ENCODE measurements around the gene SNN.
A peak's percentile ranks its signal among the peaks of the same experiment; 100 is the strongest.

The SNN gene

GRCh38 chr16:11674818-11675560 is 6.7 kb downstream of the SNN start:
- FAIRE-seq = no peak
- no peak for TF ChIP-seq POLR2A (IDR thresholded peaks at IDR 0.05; ENCODE audit: low read depth, low read length)
- DNase-seq (ENCODE audit: insufficient read length, low spot score) = no peak

GRCh38 chr16:11675561-11676511 is 7.6 kb downstream of the SNN start:
- TF ChIP-seq POLR2A (IDR thresholded peaks at IDR 0.05; ENCODE audit: low read depth, low read length) = no peak
- FAIRE-seq (no peak), DNase-seq (ENCODE audit: insufficient read length, low spot score) (no peak)

- no peak for DNase-seq (ENCODE audit: insufficient read length, low spot score)
- FAIRE-seq = no peak
- TF ChIP-seq POLR2A (IDR thresholded peaks at IDR 0.05; ENCODE audit: low read depth, low read length) = no peak
Observed at GRCh38 chr16:11676799-11677198, 8.5 kb downstream of the SNN start.

- DNase-seq (ENCODE audit: insufficient read length, low spot score) (no peak), FAIRE-seq (no peak)
- no peak for TF ChIP-seq POLR2A (IDR thresholded peaks at IDR 0.05; ENCODE audit: low read depth, low read length)
Observed at GRCh38 chr16:11677451-11677951, 9.2 kb downstream of the SNN start.

DNA sequence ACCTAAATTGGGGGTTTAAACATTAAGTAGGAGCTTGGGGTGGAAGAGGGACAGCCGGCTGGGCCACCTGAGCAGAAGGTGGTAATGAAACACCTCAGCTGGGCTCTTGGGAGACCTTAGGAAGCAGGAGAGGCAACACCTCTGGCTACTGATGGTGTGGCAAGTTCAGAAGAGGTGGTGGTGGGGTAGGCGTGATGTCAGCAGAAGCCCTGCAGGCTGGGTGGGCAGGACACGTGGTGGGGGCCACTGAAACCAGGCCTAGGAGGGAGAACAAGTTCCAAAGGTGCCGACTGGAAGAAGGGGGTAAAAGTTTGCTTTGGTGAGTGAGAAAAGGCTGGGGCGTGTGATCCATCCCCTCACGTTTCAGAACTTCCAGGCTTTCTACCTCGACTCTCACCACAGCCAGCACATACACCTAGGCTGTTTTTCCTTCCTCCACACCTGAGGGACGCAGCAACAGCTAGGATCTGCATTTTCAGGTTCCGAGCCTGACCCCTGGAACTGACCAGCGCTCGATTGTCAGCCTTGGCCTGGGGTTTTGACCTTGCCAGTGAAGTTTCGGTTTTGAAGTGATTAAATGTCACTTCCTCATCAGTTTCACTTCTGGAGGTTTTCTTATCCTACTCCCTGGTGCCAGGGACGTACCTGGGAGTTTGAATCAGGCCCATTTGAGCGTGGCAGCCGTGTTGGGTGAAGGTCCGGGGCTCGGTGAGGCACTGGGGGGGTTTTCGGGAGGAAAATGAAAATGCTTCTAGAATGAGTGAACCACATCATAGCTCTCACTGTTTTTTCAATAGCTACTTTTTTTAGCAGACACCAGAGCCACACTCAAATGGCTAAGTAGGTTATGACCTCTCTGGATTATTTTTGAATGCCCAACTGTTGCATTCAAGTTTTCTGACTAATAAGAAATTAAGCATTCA is 10.0 kb downstream of the SNN start:
- no peak for TF ChIP-seq POLR2A (IDR thresholded peaks at IDR 0.05; ENCODE audit: low read depth, low read length)
- FAIRE-seq = no peak
- DNase-seq (ENCODE audit: insufficient read length, low spot score) = no peak

- FAIRE-seq (no peak), DNase-seq (ENCODE audit: insufficient read length, low spot score) (no peak)
- no peak for TF ChIP-seq POLR2A (IDR thresholded peaks at IDR 0.05; ENCODE audit: low read depth, low read length)
Observed at GRCh38 chr16:11679250-11679649, 11.0 kb downstream of the SNN start.

DNA sequence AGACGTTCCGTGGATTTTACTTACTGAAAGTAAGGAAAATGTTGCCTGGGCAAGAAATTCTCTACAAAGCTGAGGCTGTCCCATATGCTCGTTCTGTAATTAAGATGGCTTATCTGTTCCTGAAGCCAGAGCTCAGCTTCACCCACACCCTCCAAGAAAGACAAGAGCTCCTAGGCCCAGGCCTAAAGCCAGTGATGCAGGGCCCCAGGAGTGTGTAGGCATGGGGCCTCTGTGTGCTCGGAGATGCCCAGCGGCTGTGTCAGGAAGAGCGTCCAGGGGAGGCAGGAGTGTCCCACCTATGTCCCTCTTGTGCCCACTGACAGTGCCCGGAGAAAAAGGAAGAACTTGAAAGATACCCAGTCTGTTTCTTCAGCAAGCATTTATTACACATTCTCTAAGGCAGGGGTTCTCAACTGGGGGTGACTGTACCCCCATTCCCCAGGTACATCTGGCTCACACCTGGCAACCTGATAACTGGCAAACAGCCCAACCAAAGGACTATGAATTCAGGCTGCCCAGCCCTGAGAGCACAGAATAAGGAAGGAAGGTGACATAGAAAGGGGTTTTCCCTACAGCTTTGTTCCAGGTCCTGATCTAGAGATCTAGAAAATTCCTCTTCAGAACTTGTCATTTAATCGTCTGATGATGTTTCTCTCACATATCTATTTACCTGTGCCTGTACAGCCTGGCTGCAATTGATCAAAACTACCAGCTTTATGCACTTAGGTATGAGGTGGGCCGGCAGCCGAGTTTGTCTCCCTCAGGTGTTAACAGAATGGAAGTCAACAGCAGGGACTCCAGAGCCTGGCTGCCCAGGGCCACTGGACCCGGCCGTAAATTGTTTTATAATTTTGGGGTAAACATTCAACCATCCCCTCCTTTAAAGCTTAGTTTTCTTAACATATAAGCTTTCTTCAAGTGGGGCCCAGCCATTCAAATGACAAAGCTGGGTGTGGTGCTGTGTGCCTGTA is 12.0 kb downstream of the SNN start:
- FAIRE-seq (no peak), DNase-seq (ENCODE audit: insufficient read length, low spot score) (no peak)
- no peak for TF ChIP-seq POLR2A (IDR thresholded peaks at IDR 0.05; ENCODE audit: low read depth, low read length)

DNA sequence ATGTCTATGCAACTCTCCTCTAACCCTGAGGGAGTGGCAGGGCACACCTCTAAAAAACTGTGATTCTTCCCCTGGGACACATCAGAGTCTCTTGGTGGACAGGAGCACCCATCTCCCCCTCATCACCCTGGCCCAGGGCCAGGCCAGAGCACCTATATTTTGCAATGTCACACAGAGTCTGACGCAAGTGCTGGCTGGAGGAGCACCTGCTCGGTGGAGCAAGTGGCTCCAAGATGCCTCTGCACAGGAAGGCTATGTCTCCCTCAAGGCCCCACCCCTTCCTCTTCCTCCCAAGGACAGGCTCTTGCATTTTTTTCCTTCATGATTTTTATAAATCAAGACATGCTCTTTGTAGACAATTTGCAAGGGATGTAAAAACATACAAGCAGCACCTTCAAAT is 13.3 kb downstream of the SNN start:
- no peak for TF ChIP-seq POLR2A (IDR thresholded peaks at IDR 0.05; ENCODE audit: low read depth, low read length)
- FAIRE-seq (no peak), DNase-seq (ENCODE audit: insufficient read length, low spot score) (no peak)

DNA sequence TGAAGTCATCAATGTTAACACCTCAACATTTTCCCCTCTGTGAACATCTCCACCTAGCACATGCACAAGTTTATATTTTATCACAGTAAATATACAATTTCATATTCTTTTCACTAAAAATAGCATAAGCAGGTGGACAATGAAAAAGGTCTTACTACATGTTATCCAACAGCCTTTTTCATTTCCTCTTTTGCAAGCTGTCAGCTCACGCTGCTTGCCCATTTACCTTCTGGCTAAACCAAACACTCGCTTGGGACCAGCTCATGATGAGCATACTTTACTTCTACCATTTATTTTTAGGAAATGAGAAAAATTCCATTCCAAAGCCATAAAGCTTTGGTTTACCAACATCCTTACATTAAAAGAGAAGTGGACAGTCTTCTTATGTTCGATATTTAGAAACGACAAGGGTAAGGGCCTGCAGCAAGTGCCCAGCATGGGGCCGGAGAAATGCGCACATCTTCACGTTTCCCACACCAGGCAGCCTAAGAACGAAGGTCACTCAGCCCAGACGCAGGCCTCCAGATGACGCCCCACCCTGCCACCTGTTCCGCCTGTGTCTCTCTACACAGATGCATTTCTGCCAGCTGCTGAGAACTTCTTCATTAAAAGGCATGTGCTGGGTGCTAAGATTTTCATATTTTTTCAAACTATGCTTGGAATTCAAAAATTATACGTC is 13.9 kb downstream of the SNN start:
- TF ChIP-seq POLR2A (IDR thresholded peaks at IDR 0.05; ENCODE audit: low read depth, low read length) = no peak
- DNase-seq (ENCODE audit: insufficient read length, low spot score) (no peak), FAIRE-seq (no peak)

- peak; percentile 52 for FAIRE-seq
Observed at GRCh38 chr16:11682655-11683096, 14.4 kb downstream of the SNN start.

DNA sequence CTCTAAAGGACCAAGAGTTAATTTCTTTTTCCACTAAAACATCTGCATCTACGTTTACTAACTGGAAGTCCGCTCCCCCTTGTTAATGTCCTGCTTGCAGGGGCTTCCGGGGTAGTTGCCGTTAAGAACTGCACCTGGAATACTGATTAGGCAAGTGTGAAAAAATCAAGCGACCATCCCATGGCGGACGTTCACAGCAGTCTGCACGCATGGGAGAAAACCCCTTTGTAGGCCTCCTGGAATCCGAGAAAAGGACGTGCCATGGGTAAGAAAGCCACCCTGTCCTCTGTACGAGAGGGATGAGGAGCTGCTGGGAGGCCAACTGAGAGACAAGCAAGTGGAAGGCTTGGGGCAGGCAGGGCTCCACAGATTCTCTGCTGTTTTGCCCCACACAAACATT is 14.9 kb downstream of the SNN start:
- no peak for DNase-seq (ENCODE audit: insufficient read length, low spot score)
- no peak for FAIRE-seq
- no peak for TF ChIP-seq POLR2A (IDR thresholded peaks at IDR 0.05; ENCODE audit: low read depth, low read length)

More at GRCh38 chr16:11682655-11683096, 14.4 kb downstream of the SNN start:
- no peak for TF ChIP-seq POLR2A (IDR thresholded peaks at IDR 0.05; ENCODE audit: low read depth, low read length)
- peak; percentile 60 for DNase-seq (ENCODE audit: insufficient read length, low spot score)
